ENCODE data around the gene PLEKHM3.

Gene PLEKHM3

GRCh38 chr2:207867905-207868304 lies 157.4 kb downstream of the PLEKHM3 start:
- no peak for TF ChIP-seq CTCF (IDR thresholded peaks at IDR 0.05; ENCODE audit: low read depth, low read length)
- no peak overlapping the region for H3K4me3 ChIP-seq (replicated peaks in 1 of 2; ENCODE audit: low read depth in 2 of 2, low read length in 2 of 2)
- no peak for DNase-seq (ENCODE audit: low read depth in 2 of 2)

GRCh38 chr2:207867056-207867455 lies 158.3 kb downstream of the PLEKHM3 start:
- DNase-seq (ENCODE audit: low read depth in 2 of 2), result no peak
- TF ChIP-seq CTCF (IDR thresholded peaks at IDR 0.05; ENCODE audit: low read depth, low read length), result no peak
- H3K4me3 ChIP-seq (replicated peaks in 1 of 2; ENCODE audit: low read depth in 2 of 2, low read length in 2 of 2), result no peak overlapping the region

- no peak for TF ChIP-seq CTCF (IDR thresholded peaks at IDR 0.05; ENCODE audit: low read depth, low read length)
- no peak for DNase-seq (ENCODE audit: low read depth in 2 of 2)
- no peak overlapping the region for H3K4me3 ChIP-seq (replicated peaks in 1 of 2; ENCODE audit: low read depth in 2 of 2, low read length in 2 of 2)
These were observed 160.1 kb downstream of the PLEKHM3 start for GRCh38 chr2:207865210-207865609.

- no peak for TF ChIP-seq CTCF (IDR thresholded peaks at IDR 0.05; ENCODE audit: low read depth, low read length)
- DNase-seq (ENCODE audit: low read depth in 2 of 2), result no peak
- H3K4me3 ChIP-seq (replicated peaks in 1 of 2; ENCODE audit: low read depth in 2 of 2, low read length in 2 of 2), result no peak overlapping the region
These were observed 162.0 kb downstream of the PLEKHM3 start for GRCh38 chr2:207863345-207863744.

GRCh38 chr2:207861789-207862188 lies 163.5 kb downstream of the PLEKHM3 start:
- TF ChIP-seq CTCF (IDR thresholded peaks at IDR 0.05; ENCODE audit: low read depth, low read length), result no peak
- DNase-seq (ENCODE audit: low read depth in 2 of 2), result no peak
- no peak overlapping the region for H3K4me3 ChIP-seq (replicated peaks in 1 of 2; ENCODE audit: low read depth in 2 of 2, low read length in 2 of 2)

- TF ChIP-seq CTCF (IDR thresholded peaks at IDR 0.05; ENCODE audit: low read depth, low read length), result no peak
- no peak for DNase-seq (ENCODE audit: low read depth in 2 of 2)
- H3K4me3 ChIP-seq (replicated peaks in 1 of 2; ENCODE audit: low read depth in 2 of 2, low read length in 2 of 2), result no peak overlapping the region
These were observed 164.6 kb downstream of the PLEKHM3 start for GRCh38 chr2:207860685-207861084.

GRCh38 chr2:207855591-207855990 lies 169.7 kb downstream of the PLEKHM3 start:
- H3K4me3 ChIP-seq (replicated peaks in 1 of 2; ENCODE audit: low read depth in 2 of 2, low read length in 2 of 2), result no peak overlapping the region
- no peak for TF ChIP-seq CTCF (IDR thresholded peaks at IDR 0.05; ENCODE audit: low read depth, low read length)

More at GRCh38 chr2:207855591-207855990, 169.7 kb downstream of the PLEKHM3 start:
- no peak for DNase-seq (ENCODE audit: low read depth in 2 of 2)
